ENCODE data around the gene NUDT3.

DNA sequence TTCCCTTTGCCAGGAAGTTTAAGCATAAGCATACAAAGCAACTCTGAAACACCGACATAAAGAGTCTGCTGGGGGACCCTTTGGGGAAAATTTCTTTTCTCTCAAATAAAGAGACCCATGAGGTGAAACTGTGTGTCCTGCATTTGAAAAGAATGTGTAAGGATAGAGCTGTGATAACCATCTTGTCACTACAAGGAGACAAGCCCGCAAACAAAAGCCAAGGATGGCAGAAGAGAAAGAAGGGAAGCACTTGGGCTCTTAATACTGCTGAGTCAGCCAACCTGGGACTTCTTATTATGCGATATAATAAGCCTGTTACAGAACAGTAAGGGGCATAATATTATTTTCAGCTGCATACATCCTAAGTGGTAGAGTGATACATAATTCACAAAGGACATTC, 52.5 kb downstream of the NUDT3 start:
- TF ChIP-seq EZH2 (IDR thresholded peaks at IDR 0.05; ENCODE audit: borderline replicate concordance, low read length): no peak
- TF ChIP-seq, protein P1, sequence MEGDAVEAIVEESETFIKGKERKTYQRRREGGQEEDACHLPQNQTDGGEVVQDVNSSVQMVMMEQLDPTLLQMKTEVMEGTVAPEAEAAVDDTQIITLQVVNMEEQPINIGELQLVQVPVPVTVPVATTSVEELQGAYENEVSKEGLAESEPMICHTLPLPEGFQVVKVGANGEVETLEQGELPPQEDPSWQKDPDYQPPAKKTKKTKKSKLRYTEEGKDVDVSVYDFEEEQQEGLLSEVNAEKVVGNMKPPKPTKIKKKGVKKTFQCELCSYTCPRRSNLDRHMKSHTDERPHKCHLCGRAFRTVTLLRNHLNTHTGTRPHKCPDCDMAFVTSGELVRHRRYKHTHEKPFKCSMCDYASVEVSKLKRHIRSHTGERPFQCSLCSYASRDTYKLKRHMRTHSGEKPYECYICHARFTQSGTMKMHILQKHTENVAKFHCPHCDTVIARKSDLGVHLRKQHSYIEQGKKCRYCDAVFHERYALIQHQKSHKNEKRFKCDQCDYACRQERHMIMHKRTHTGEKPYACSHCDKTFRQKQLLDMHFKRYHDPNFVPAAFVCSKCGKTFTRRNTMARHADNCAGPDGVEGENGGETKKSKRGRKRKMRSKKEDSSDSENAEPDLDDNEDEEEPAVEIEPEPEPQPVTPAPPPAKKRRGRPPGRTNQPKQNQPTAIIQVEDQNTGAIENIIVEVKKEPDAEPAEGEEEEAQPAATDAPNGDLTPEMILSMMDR (IDR thresholded peaks at IDR 0.05; ENCODE audit: low read length): no peak

All from OCI-LY1 (cell line).